Measurements from ENCODE around the gene HDAC9. TPM values are rescaled to one million over a fixed set of nuclear protein-coding genes. Genes with fewer than 3 reads are reported as not detected.

HDAC9 gene
- polyA plus RNA-seq, 2 of the 4 experiments (the other 2 are of a cell fraction) = 0.05 to 0.26 TPM

- 8% methylated on average over 1 of the region's 1 CpG for WGBS (ENCODE audit: missing lambda C conversion rate)
- DNase-seq (ENCODE audit: low read depth in 1 of 2, low spot score in 1 of 2) (no peak), FAIRE-seq (no peak), ATAC-seq (no peak)
- no peak for TF ChIP-seq RAD21 (conservative IDR thresholded peaks at IDR 0.05 in 1 of 2, IDR thresholded peaks at IDR 0.05 in 1 of 2)
- TF ChIP-seq HDAC2 (IDR thresholded peaks at IDR 0.05) = no peak
- TF ChIP-seq PBX3 (IDR thresholded peaks at IDR 0.05) = no peak
- no peak for TF ChIP-seq CBX2 (IDR thresholded peaks at IDR 0.05; ENCODE audit: borderline replicate concordance, low read depth)
- TF ChIP-seq ZNF302 (CRISPR knock-in tag; IDR thresholded peaks at IDR 0.05) = no peak
- TF ChIP-seq SREBF2 (IDR thresholded peaks at IDR 0.05) = no peak
- TF ChIP-seq JUNB (IDR thresholded peaks at IDR 0.05) = no peak
- no peak for TF ChIP-seq HES2 (IDR thresholded peaks at IDR 0.05)
- TF ChIP-seq HEYL (CRISPR knock-in tag; IDR thresholded peaks at IDR 0.05) = no peak
- no peak for TF ChIP-seq HOXA7 (CRISPR knock-in tag; IDR thresholded peaks at IDR 0.05)
- Histone ChIP-seq H3K27ac (no peak overlapping the region), H3K4me3 (no peak overlapping the region), H3K4me1 (no peaks in the 10 kb centered on the region), H3K9me3 (no peaks in the 10 kb centered on the region), H3K4me2 (no peak overlapping the region)
- ChIA-PET POLR2A (no interaction called here), CTCF (no interaction called here)
Observed at GRCh38 chr7:18708204-18708603, 212.7 kb downstream of the HDAC9 start.

- H3K4me1 ChIP-seq = no peaks in the 10 kb centered on the region
- no peak overlapping the region for H3K27ac ChIP-seq
- no peak overlapping the region for H3K4me2 ChIP-seq
- TF ChIP-seq JUNB (IDR thresholded peaks at IDR 0.05) (no peak), MAX (IDR thresholded peaks at IDR 0.05) (no peak), ZC3H11A (IDR thresholded peaks at IDR 0.05) (no peak)
- H3K9me3 ChIP-seq = 0 out of 3 replicates have a peak, but pooled peaks cover 4% of the 10 kb centered on the region
- WGBS (ENCODE audit: missing lambda C conversion rate) = 27% methylated on average over 2 of the region's 2 CpGs
- FAIRE-seq (no peak), ATAC-seq (no peak), DNase-seq (ENCODE audit: low read depth in 1 of 2, low spot score in 1 of 2) (no peak)
- POLR2A ChIA-PET = interaction anchor here (0.5 kb wide), 1 partner anchor 472 kb away, joined by 4 read pairs; no protein-coding TSS in a partner anchor
- H3K4me3 ChIP-seq = no peak overlapping the region
- CTCF ChIA-PET = no interaction called here
Observed at GRCh38 chr7:18715988-18716387, 220.4 kb downstream of the HDAC9 start.

GRCh38 chr7:18721429-18721828, 225.9 kb downstream of the HDAC9 start:
- CTCF ChIA-PET = no interaction called here
- POLR2A ChIA-PET = no interaction called here
- FAIRE-seq (no peak), DNase-seq (ENCODE audit: low read depth in 1 of 2, low spot score in 1 of 2) (no peak), ATAC-seq (no peak)
- Histone ChIP-seq H3K27ac (no peak overlapping the region), H3K4me2 (no peak overlapping the region), H3K4me1 (no peaks in the 10 kb centered on the region), H3K4me3 (no peak overlapping the region), H3K9me3 (0 out of 3 replicates have a peak, but pooled peaks cover 4% of the 10 kb centered on the region)
- no peak for TF ChIP-seq RARB (CRISPR knock-in tag; IDR thresholded peaks at IDR 0.05)
- no peak for TF ChIP-seq CEBPB (IDR thresholded peaks at IDR 0.05)
- no peak for TF ChIP-seq HOXA7 (CRISPR knock-in tag; IDR thresholded peaks at IDR 0.05)
- no peak for TF ChIP-seq CBX8 (IDR thresholded peaks at IDR 0.05)
- no peak for TF ChIP-seq RFX5 (IDR thresholded peaks at IDR 0.05)
- no peak for TF ChIP-seq JUN (IDR thresholded peaks at IDR 0.05)
- no peak for TF ChIP-seq CHD4 (IDR thresholded peaks at IDR 0.05; ENCODE audit: borderline replicate concordance)
- TF ChIP-seq FOSB (CRISPR knock-in tag; IDR thresholded peaks at IDR 0.05) = no peak
- no peak for TF ChIP-seq SMC3 (IDR thresholded peaks at IDR 0.05)
- TF ChIP-seq TFCP2L1 (CRISPR knock-in tag; IDR thresholded peaks at IDR 0.05) = no peak
- no peak for TF ChIP-seq HES2 (IDR thresholded peaks at IDR 0.05)
- no peak for TF ChIP-seq CTCF (IDR thresholded peaks at IDR 0.05)
- TF ChIP-seq NPAS2 (CRISPR knock-in tag; IDR thresholded peaks at IDR 0.05; ENCODE audit: borderline replicate concordance) = no peak
- TF ChIP-seq ZSCAN20 (CRISPR knock-in tag; IDR thresholded peaks at IDR 0.05) = no peak
- no peak for TF ChIP-seq NFE2L2 (conservative IDR thresholded peaks at IDR 0.05; ENCODE audit: low read length)
- 33% methylated on average over 5 of the region's 5 CpGs for WGBS (ENCODE audit: missing lambda C conversion rate)
